HepG2 (cell line): ENCODE measurements around the gene NUP85. TPM values are rescaled to one million over a fixed set of nuclear protein-coding genes. Genes with fewer than 3 reads are reported as not detected.
A peak's percentile ranks its signal among the peaks of the same experiment; 100 is the strongest.

Experiments
- BCL6 ChIP-seq: IDR thresholded peaks from 2 replicates; pipeline ENCODE4 v1.6.1; 2016; ENCODE audit warnings: missing genetic modification reagents, missing compliant biosample characterization
- BORCS8-MEF2B ChIP-seq: sonication (generic); formaldehyde crosslinking; IDR thresholded peaks from 2 replicates; pipeline ENCODE4 v1.8.0; 2022; ENCODE audit warnings: mild to moderate bottlenecking, missing genetic modification reagents
- CBX1 ChIP-seq: IDR thresholded peaks from one replicate; pipeline ENCODE4 v1.6.1; 2016; ENCODE audit warnings: antibody characterized with exemption, low read depth
- CERS6 ChIP-seq: sonication (generic); formaldehyde crosslinking; IDR thresholded peaks from 2 replicates; pipeline ENCODE4 v1.5.0; 2020; ENCODE audit warnings: missing genetic modification reagents
- FOXO1 ChIP-seq: sonication (generic); formaldehyde crosslinking; IDR thresholded peaks from 2 replicates; pipeline ENCODE4 v1.4.0; 2020; ENCODE audit warnings: missing genetic modification reagents
- GTF2F1 ChIP-seq: fragments of 150-350 bp; IDR thresholded peaks from 2 replicates; pipeline ENCODE4 v1.6.1; 2014; ENCODE audit warnings: low read length
- HNRNPK ChIP-seq: fragments of 200-400 bp; formaldehyde crosslinking; IDR thresholded peaks from 2 replicates; pipeline ENCODE4 v1.6.1; 2018; ENCODE audit warnings: low read length, low read depth, moderate library complexity, mild to moderate bottlenecking; ENCODE audit not compliant: poor library complexity, severe bottlenecking
- KMT2A ChIP-seq: sonication (generic); formaldehyde crosslinking; IDR thresholded peaks from 2 replicates; pipeline ENCODE4 v1.4.0; 2020; ENCODE audit warnings: missing genetic modification reagents
- MAFG ChIP-seq: sonication (generic); formaldehyde crosslinking; IDR thresholded peaks from 2 replicates; pipeline ENCODE4 v1.5.1; 2020; ENCODE audit warnings: mild to moderate bottlenecking, missing genetic modification reagents
- MED1 ChIP-seq: sonication (generic); formaldehyde crosslinking; IDR thresholded peaks from 2 replicates; pipeline ENCODE4 v1.4.0; 2020; ENCODE audit warnings: missing genetic modification reagents
- NR1H2 ChIP-seq: sonication (generic); formaldehyde crosslinking; IDR thresholded peaks from 2 replicates; pipeline ENCODE4 v1.8.1; 2022; ENCODE audit warnings: low read depth, missing genetic modification reagents, borderline replicate concordance
- PITX1 ChIP-seq: sonication (generic); formaldehyde crosslinking; IDR thresholded peaks from 2 replicates; pipeline ENCODE4 v1.5.1; 2020; ENCODE audit warnings: mild to moderate bottlenecking, missing genetic modification reagents
- YEATS4 ChIP-seq: sonication (generic); formaldehyde crosslinking; IDR thresholded peaks from 2 replicates; pipeline ENCODE4 v1.4.0; 2020; ENCODE audit warnings: missing genetic modification reagents, borderline replicate concordance
- ZFP37 ChIP-seq: sonication (generic); formaldehyde crosslinking; IDR thresholded peaks from 2 replicates; pipeline ENCODE4 v1.4.0; 2020; ENCODE audit warnings: missing genetic modification reagents, borderline replicate concordance
- ZNF3 ChIP-seq: IDR thresholded peaks from 2 replicates; pipeline ENCODE4 v1.7.0; 2017; ENCODE audit warnings: inconsistent platforms
- ZNF335 ChIP-seq: sonication (generic); formaldehyde crosslinking; IDR thresholded peaks from 2 replicates; pipeline ENCODE4 v1.4.0; 2020; ENCODE audit warnings: missing genetic modification reagents
- ZNF350 ChIP-seq: sonication (generic); formaldehyde crosslinking; IDR thresholded peaks from 2 replicates; pipeline ENCODE4 v1.4.0; 2020; ENCODE audit warnings: mild to moderate bottlenecking, low read depth, missing genetic modification reagents, borderline replicate concordance
- ZNF572 ChIP-seq: sonication (generic); formaldehyde crosslinking; IDR thresholded peaks from 2 replicates; pipeline ENCODE4 v1.5.1; 2020; ENCODE audit warnings: mild to moderate bottlenecking, missing genetic modification reagents
- ZNF629 ChIP-seq: sonication (generic); formaldehyde crosslinking; conservative IDR thresholded peaks from 2 replicates; pipeline ENCODE4 v1.5.0; 2020; ENCODE audit warnings: missing genetic modification reagents
- ZNF773 ChIP-seq: sonication (generic); formaldehyde crosslinking; IDR thresholded peaks from 2 replicates; pipeline ENCODE4 v1.4.0; 2020; ENCODE audit warnings: missing genetic modification reagents, borderline replicate concordance
- ZNF816 ChIP-seq: sonication (generic); formaldehyde crosslinking; IDR thresholded peaks from 2 replicates; pipeline ENCODE4 v1.8.0; 2022; ENCODE audit warnings: missing genetic modification reagents, mild to moderate bottlenecking, borderline replicate concordance
- polyA plus RNA-seq, 8 experiments: library from polyadenylated mRNA; depleted of rRNA in 3 of 8; stranded (reverse) in 7 of 8; unstranded in 1 of 8; fragments of >200 nt; fragmentation: Illumina TruSeq in 4 of 8; extraction: Trizol in 4 of 8; gene quantifications; 2 replicates each; pipeline versions ENCODE4 v1.2.1 to v1.2.3, GENCODE V29; 2011 to 2016; ENCODE audit warnings: low read depth in 4 of 8, missing spikeins in 1 of 8, mixed read lengths in 1 of 8; ENCODE audit not compliant: insufficient read depth in 1 of 8
- total RNA-seq, 5 experiments: library from RNA; depleted of rRNA; stranded (reverse); fragments of >200 nt; fragmentation: Illumina TruSeq; extraction: Trizol; gene quantifications; 2 replicates each; pipeline ENCODE4 v1.2.3, GENCODE V29; 2016; ENCODE audit warnings: low read depth in 1 of 5
- TF ChIP-seq, protein P1 (sequence below): sonication (generic); formaldehyde crosslinking; IDR thresholded peaks from 2 replicates; pipeline ENCODE4 v1.5.0; 2020; ENCODE audit warnings: mild to moderate bottlenecking, missing genetic modification reagents
- TF ChIP-seq, protein P2 (sequence below): sonication (generic); formaldehyde crosslinking; IDR thresholded peaks from 2 replicates; pipeline ENCODE4 v1.5.0; 2020; ENCODE audit warnings: mild to moderate bottlenecking, missing genetic modification reagents, borderline replicate concordance

Gene NUP85
- total and polyA plus RNA-seq, 2 of the 13 experiments (the other 11 are each of a cell fraction or from before 2014, with no cell fraction given): 89.1 to 124 TPM

DNA sequence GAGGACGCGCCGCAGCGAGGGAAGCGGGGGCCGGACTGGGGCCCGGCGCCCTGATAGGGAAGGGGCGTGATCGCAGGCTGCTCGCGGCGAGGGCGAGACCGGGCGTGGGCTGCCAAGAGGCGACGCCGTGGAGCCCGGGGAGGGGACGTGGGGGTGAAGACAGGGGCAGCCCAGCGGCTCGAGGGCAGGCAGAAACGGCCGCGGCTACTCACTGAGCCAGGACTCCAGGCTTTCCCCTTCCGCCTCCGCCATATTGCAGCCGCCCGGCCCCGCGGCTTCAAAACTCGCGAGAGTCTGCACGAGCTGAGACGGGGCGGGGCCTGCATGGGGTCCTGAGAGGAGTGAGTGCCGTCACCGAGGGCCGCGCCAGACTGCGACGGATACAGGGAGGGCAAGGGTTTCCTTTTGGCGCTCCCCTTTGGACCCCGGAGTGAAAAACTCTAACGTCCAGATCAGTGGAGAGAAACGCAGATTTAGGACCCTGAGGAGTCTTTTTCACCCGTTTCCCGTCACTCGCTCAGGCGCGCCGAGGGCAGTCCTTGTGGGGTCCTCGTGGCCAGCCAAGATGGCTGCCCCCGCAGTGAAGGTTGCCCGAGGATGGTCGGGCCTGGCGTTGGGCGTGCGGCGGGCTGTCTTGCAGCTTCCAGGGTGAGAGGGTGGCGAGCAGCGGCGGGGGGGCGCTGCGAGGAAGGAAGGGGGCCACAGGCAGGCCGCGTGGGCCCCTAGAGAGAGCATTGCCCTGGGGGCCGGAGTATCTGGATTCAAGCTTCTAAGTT, 56.0 kb downstream of the NUP85 start, which contains the start of the genes GGA3 and MRPS7 (continued):
- TF ChIP-seq ZNF773 (CRISPR knock-in tag) (peak; percentile 92), HNRNPK (peak; percentile 85), KMT2A (peak; percentile 72; the same call in 1 of the 2 replicates), YEATS4 (CRISPR knock-in tag) (peak; percentile 88), ZFP37 (CRISPR knock-in tag) (no peak), ZNF572 (CRISPR knock-in tag) (peak; percentile 63; the same call in 1 of the 2 replicates), BORCS8-MEF2B (CRISPR knock-in tag) (peak; percentile 97), FOXO1 (CRISPR knock-in tag) (no peak; the same call in 1 of the 2 replicates), ZNF816 (CRISPR knock-in tag) (no peak; the same call in 1 of the 2 replicates), ZNF3 (CRISPR knock-in tag) (peak; percentile 40; the same call in 1 of the 2 replicates), PITX1 (CRISPR knock-in tag) (peak; percentile 35; the same call in 1 of the 2 replicates), MAFG (CRISPR knock-in tag) (no peak), GTF2F1 (no peak), MED1 (CRISPR knock-in tag) (peak; percentile 42), CERS6 (CRISPR knock-in tag) (no peak), ZNF629 (no peak; the same call in 1 of the 2 replicates), ZNF335 (CRISPR knock-in tag) (peak; percentile 100), ZNF350 (CRISPR knock-in tag) (peak; percentile 87; the same call in 1 of the 2 replicates), NR1H2 (CRISPR knock-in tag) (no peak), CBX1 (peak; percentile 58), BCL6 (CRISPR knock-in tag) (0 out of 2 replicates have a peak, but pooled peaks have one; percentile 8)
- TF ChIP-seq, protein P1, sequence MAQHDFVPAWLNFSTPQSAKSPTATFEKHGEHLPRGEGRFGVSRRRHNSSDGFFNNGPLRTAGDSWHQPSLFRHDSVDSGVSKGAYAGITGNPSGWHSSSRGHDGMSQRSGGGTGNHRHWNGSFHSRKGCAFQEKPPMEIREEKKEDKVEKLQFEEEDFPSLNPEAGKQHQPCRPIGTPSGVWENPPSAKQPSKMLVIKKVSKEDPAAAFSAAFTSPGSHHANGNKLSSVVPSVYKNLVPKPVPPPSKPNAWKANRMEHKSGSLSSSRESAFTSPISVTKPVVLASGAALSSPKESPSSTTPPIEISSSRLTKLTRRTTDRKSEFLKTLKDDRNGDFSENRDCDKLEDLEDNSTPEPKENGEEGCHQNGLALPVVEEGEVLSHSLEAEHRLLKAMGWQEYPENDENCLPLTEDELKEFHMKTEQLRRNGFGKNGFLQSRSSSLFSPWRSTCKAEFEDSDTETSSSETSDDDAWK (CRISPR knock-in tag): no peak
- TF ChIP-seq, protein P2, sequence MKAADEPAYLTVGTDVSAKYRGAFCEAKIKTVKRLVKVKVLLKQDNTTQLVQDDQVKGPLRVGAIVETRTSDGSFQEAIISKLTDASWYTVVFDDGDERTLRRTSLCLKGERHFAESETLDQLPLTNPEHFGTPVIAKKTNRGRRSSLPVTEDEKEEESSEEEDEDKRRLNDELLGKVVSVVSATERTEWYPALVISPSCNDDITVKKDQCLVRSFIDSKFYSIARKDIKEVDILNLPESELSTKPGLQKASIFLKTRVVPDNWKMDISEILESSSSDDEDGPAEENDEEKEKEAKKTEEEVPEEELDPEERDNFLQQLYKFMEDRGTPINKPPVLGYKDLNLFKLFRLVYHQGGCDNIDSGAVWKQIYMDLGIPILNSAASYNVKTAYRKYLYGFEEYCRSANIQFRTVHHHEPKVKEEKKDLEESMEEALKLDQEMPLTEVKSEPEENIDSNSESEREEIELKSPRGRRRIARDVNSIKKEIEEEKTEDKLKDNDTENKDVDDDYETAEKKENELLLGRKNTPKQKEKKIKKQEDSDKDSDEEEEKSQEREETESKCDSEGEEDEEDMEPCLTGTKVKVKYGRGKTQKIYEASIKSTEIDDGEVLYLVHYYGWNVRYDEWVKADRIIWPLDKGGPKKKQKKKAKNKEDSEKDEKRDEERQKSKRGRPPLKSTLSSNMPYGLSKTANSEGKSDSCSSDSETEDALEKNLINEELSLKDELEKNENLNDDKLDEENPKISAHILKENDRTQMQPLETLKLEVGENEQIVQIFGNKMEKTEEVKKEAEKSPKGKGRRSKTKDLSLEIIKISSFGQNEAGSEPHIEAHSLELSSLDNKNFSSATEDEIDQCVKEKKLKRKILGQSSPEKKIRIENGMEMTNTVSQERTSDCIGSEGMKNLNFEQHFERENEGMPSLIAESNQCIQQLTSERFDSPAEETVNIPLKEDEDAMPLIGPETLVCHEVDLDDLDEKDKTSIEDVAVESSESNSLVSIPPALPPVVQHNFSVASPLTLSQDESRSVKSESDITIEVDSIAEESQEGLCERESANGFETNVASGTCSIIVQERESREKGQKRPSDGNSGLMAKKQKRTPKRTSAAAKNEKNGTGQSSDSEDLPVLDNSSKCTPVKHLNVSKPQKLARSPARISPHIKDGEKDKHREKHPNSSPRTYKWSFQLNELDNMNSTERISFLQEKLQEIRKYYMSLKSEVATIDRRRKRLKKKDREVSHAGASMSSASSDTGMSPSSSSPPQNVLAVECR (CRISPR knock-in tag): peak; percentile 92; the same call in 1 of the 2 replicates
